Astrocyte of the spinal cord (primary cell): ENCODE results near the gene TSPYL1.
"Not testable (repeated sequence)": the region's sequence is repeated elsewhere in the genome, so short reads cannot be mapped to it uniquely, and the experiment has no call there.

Experiments
- DNase-seq: peaks from one replicate; pipeline ENCODE4 v3.0.0; 2011; ENCODE audit warnings: low read depth, low spot score
- H3K4me3 ChIP-seq: 2 replicates; pipeline ENCODE4 v1.5.1; 2011; ENCODE audit warnings: low read depth, mild to moderate bottlenecking, low read length, moderate library complexity
- in situ Hi-C: cut with HindIII; loops from 2 replicates; pipeline ENCODE4 v1.10.0; 2017; ENCODE audit warnings: low sequenced_read_pairs
- TF ChIP-seq, protein P1 (sequence below): IDR thresholded peaks from 2 replicates; pipeline ENCODE4 v1.5.1; 2012; ENCODE audit warnings: low read depth, mild to moderate bottlenecking, low read length, inconsistent platforms

Gene TSPYL1

DNA sequence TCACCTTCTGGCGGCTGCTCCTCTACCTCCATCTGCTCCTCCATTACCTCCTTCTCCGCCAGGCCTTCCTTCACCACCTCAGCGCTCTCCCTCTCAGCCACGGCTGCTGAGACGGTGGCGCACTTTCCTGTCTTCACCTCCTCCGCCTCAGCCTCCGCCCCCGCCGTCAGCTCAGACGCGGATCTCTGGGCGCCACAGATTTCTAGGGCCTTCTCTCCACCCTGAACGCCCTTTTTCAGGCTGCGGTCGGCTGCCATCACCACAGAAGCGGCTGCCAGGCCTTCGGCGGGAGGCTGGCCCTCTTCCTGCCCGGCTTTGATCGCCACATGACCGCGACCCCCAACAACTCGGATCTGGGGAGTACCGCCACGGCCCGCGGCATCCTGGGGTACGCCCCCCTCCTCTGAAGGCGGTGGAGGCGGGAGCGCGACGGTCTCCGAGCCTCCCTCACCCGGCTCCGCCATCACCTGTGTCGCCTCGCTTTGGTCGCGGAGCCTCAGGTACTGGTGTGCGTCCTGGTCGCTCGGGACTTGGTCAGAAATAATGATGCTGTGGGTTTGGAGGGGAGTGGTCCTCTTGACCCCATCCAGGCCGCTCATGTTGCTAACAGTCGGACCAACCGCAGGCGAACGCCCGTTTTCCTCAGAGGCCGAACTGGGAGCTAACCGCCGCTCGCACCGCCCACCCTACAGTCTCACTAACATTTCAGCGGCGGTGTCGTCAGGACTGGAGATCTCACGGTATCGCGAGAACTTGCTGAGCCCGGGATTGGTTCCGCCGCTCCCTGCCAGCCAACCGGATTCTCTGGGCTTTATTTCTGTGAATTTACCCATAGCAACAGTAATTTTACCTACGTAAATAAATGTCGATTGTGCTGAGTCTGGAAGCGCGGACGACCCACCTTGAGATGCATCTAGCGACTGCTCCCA is at the start of gene TSPYL1:
Gene TSPYL1, minus strand, starts transcription at position 699 of the 929 bp plus-strand sequence. Its CDS starts 100 bp downstream, at position 599.
- peak; percentile 98 for DNase-seq
- in situ Hi-C loops: no loop called here
- TF ChIP-seq, protein P1, sequence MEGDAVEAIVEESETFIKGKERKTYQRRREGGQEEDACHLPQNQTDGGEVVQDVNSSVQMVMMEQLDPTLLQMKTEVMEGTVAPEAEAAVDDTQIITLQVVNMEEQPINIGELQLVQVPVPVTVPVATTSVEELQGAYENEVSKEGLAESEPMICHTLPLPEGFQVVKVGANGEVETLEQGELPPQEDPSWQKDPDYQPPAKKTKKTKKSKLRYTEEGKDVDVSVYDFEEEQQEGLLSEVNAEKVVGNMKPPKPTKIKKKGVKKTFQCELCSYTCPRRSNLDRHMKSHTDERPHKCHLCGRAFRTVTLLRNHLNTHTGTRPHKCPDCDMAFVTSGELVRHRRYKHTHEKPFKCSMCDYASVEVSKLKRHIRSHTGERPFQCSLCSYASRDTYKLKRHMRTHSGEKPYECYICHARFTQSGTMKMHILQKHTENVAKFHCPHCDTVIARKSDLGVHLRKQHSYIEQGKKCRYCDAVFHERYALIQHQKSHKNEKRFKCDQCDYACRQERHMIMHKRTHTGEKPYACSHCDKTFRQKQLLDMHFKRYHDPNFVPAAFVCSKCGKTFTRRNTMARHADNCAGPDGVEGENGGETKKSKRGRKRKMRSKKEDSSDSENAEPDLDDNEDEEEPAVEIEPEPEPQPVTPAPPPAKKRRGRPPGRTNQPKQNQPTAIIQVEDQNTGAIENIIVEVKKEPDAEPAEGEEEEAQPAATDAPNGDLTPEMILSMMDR: no peak
- peak within 1 kb of the TSS; percentile 88 for H3K4me3 ChIP-seq

DNA sequence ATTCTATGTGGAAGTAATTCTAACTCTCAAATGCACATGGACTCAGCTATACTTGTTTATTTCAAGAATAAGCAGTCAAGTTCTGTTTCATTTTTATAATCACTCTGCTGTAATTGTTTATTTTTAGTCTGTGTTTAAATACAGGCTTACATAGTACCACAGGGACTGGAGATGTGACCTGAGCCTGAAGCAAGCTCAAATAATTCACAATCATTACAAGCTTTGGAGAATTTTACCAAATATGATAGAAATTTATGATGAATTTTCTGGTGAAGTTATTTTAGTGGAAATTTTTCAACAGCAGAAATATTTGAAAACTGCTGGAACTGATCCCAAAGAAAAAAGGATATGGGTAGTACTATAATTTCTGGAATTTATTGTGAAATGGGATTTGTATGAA is 49.4 kb upstream of the TSPYL1 start:
- TF ChIP-seq, protein P1: no peak
- in situ Hi-C loops: no loop called here
- H3K4me3 ChIP-seq: no peak overlapping the region
- no peak for DNase-seq

DNA sequence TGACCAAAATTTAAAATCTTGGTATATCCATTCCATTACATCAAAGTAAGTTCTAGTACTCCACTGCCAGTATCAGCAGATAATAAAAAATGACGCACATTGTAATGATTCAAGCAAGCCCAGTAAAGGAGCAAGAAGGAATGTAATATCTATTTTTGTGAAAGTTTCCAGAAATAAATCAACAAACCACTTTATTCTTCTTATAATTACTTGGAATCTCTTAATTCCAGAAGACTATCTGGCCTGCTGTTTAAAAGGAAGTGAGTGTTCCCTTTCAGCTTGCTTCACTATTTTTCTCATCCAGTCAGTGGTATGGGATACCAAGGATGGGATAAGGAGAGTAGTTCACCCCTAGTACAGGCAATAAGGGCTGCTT is 48.8 kb upstream of the TSPYL1 start:
- TF ChIP-seq, protein P1: no peak
- peak; percentile 27 for DNase-seq
- no peak overlapping the region for H3K4me3 ChIP-seq
- in situ Hi-C loops: no loop called here

DNA sequence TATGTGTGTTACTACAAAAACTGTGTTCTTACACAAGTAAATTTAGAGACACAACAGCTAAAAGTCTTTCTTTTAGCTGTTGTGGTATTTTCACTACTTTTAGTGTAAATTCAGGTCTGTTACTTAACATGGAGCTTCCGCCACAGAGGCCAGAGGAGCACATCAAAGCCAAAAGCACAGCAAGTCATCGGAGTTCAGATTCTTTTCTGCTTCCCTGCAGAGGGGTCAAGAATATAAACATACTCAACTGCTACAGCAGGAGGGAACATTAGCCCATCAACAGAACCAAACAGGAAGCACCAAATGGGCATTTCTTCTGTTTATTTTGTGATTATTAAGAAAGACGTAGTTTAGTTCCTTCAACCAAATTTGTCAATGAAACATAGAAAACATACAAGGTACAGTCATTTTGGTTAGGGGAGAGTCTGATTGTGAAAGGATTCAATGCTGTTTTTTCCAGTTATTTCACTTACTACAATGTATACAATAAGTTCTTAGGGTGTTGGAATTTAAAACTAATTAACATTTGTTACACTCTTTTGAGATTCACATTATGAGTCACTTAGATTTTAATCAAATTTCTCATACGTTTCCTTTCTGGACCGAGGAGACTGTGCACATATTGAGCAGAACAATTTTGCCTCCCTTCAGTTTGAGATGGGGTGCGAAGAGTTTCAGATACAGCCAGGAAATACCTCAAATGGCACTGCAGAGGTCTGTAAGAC is 48.2 kb upstream of the TSPYL1 start:
- in situ Hi-C loops: no loop called here
- TF ChIP-seq, protein P1: no peak
- H3K4me3 ChIP-seq: no peak overlapping the region
- DNase-seq: peak; percentile 63

DNA sequence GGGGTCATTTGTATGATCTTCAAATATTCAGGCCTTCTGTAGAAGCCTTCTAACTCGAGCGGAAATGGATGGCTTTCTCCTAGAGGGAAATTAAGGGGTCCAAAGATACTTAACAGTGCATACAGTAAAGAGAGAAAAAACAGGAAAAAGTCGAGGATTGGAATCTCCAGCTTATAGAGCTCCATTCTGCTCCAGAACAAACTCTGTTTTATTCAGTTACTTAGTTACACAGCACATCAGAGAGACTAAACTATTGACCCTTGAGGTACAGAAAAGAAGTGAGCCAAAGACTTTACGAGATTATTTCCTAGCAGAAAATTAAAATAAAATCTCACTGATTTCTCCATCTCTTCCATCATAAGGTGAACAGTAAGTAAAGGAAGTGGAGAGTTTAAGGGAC is 47.3 kb upstream of the TSPYL1 start:
- DNase-seq: no peak
- in situ Hi-C loops: no loop called here

DNA sequence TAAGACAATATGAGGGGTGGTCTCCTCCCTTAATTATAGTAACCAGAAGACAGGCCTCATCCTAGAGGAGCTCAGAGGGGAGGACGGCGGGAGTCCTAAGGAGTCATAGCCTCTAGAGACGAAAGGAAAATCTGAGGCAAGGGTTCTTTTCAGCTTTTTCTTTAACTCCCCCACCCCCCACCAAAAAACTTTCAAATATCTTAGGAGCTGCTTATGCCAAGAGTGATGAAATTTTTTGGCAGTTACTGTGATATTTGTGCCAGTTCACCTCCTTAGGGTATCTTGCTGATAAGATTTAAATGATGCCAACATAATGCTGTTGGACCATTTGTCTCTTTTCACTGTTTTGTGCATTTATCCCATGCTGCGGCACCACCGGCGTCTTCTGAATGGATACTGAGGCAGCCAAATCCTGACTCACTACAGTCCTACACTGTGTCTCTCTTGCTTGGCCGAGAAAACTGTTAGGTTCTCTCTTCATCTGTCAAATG is 46.5 kb upstream of the TSPYL1 start:
- H3K4me3 ChIP-seq: no peak overlapping the region
- no peak for DNase-seq
- TF ChIP-seq, protein P1: no peak
- in situ Hi-C loops: no loop called here

More for the DNA sequence above, 47.3 kb upstream of the TSPYL1 start:
- no peak overlapping the region for H3K4me3 ChIP-seq
- TF ChIP-seq, protein P1: no peak

DNA sequence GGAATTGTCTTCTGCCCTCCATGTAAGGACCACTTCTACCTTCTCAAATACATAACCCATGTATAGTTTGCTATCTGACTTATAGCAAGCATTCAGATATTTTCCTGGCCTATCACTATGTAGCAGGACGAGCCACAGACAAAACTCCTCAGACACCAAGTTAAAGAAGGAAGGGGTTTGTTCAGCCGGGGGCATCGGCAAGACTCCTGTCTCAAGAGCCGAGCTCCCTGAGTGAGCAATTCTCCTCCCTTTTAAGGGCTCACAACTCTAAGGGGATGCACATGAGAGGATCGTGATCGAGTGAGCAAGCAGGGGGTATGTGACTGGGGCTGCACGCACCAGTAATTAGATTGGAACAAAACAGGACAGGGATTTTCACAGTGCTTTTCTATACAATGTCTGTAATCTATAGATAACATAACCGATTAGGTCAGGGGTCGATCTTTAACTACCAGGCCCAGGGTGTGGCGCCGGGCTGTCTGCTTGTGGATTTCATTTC is 46.0 kb upstream of the TSPYL1 start:
- DNase-seq, in situ Hi-C loops, H3K4me3 ChIP-seq: not testable (repeated sequence)
